NT2/D1 (cell line): ENCODE data around the gene XYLT1.

Source experiments
- DNase-seq: peaks from one replicate; pipeline ENCODE4 v3.0.0-alpha.2; 2011; ENCODE audit warnings: low read depth, low spot score
- H3K27me3 ChIP-seq: 2 replicates; pipeline ENCODE4 v1.6.0; 2011; ENCODE audit warnings: mild to moderate bottlenecking; ENCODE audit not compliant: insufficient read length, insufficient read depth
- H3K36me3 ChIP-seq: 2 replicates; pipeline ENCODE4 v1.6.1; 2011; ENCODE audit warnings: mild to moderate bottlenecking, low read length, mixed read lengths; ENCODE audit not compliant: insufficient read depth, insufficient read length
- H3K4me1 ChIP-seq: 2 replicates; pipeline ENCODE4 v1.5.1; 2011; ENCODE audit not compliant: insufficient read depth, insufficient read length
- H3K4me3 ChIP-seq: 2 replicates; pipeline ENCODE4 v1.5.1; 2011; ENCODE audit warnings: low read depth; ENCODE audit not compliant: insufficient read length
- H3K9ac ChIP-seq: 2 replicates; pipeline ENCODE4 v1.6.0; 2011; ENCODE audit warnings: low read depth; ENCODE audit not compliant: insufficient read length
- H3K9me3 ChIP-seq: 2 replicates; pipeline ENCODE4 v1.5.1; 2011; ENCODE audit warnings: mild to moderate bottlenecking, low read length; ENCODE audit not compliant: insufficient read depth
- SUZ12 ChIP-seq: IDR thresholded peaks from 2 replicates; pipeline ENCODE4 v1.6.1; 2011; ENCODE audit not compliant: insufficient read length, insufficient read depth; ENCODE audit errors: extremely low read depth
- YY1 ChIP-seq: IDR thresholded peaks from 2 replicates; pipeline ENCODE4 v1.6.1; 2011; ENCODE audit not compliant: insufficient read length, insufficient read depth
- ZNF274 ChIP-seq: IDR thresholded peaks from 2 replicates; pipeline ENCODE4 v1.6.1; 2011; ENCODE audit warnings: mild to moderate bottlenecking, low read depth, low read length

The XYLT1 gene

DNA sequence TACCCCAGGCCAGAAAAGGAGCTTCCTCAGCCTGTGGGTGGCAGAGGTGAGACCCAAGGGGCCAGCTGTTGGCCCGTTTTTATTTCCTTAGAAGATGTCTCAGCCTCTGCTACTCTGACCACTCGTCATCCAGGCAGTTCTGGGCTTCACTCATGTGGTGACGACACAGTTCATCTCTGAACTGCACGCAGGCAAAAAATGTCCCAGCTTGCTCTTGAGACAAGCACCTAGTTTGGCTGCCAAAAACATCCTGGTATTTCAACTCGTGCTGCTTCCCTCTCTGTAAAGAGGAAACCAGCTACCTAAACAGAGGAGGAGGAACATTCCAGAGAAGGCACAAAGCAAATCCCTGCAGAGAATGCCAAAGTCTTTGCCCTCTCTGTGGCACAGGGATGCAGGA lies 125.7 kb downstream of the XYLT1 start:
- DNase-seq = no peak
- Histone ChIP-seq H3K4me1 (peaks cover 3% of the 10 kb centered on the region), H3K9ac (no peak overlapping the region), H3K4me3 (no peak overlapping the region), H3K9me3 (no peaks in the 10 kb centered on the region), H3K36me3 (no peaks in the 10 kb centered on the region), H3K27me3 (no peaks in the 10 kb centered on the region)
- TF ChIP-seq YY1 = no peak

DNA sequence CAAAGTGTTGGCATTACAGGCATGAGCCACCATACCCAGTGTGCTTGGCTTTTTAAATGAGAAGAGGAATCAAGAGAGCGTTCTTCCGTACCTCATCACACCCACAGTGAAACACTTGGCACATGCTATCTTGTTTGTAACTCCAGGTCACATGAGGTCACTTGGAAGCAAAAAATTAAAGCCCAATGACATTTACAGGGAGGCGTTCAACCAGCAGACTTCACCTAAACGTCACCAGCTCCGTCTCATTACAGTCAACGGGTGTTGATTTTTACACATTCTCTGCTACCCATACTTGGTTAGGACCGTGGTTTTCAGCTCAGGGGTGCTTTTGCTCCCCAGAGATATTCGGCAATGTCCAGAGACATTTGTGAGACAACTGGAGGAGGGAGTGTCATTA lies 127.0 kb downstream of the XYLT1 start:
- DNase-seq = no peak
- Histone ChIP-seq H3K9me3 (no peaks in the 10 kb centered on the region), H3K4me1 (peaks cover 3% of the 10 kb centered on the region), H3K27me3 (no peaks in the 10 kb centered on the region), H3K9ac (no peak overlapping the region), H3K4me3 (no peak overlapping the region), H3K36me3 (no peaks in the 10 kb centered on the region)
- no peak for TF ChIP-seq YY1
- TF ChIP-seq ZNF274 = no peak
- TF ChIP-seq SUZ12 = no peak

DNA sequence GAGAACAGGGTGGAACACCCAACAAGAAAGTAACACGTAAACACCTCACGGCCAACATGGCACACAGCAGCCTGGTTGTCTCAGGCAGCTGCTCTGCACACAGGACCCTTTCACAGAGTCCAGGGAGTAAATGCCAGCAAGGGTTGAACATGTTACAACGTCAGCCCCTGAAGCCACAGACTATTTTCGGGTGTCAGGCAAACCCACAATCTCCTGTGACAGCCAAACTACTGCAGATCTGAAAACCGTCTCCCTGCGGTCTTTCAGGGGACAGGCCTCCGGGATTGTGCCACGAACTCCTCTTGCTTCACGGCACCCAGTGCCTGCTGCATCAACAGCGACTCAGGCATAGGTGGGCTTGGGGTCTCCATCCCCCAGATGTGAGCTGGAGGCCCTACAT lies 127.7 kb downstream of the XYLT1 start:
- H3K9me3 ChIP-seq = no peaks in the 10 kb centered on the region
- no peaks in the 10 kb centered on the region for H3K27me3 ChIP-seq
- DNase-seq = no peak
- H3K36me3 ChIP-seq = no peaks in the 10 kb centered on the region
- TF ChIP-seq SUZ12 (no peak), ZNF274 (no peak), YY1 (no peak)
- peaks cover 3% of the 10 kb centered on the region for H3K4me1 ChIP-seq
- no peak overlapping the region for H3K4me3 ChIP-seq
- no peak overlapping the region for H3K9ac ChIP-seq

- no peak for TF ChIP-seq YY1
- TF ChIP-seq ZNF274 = no peak
- no peak for TF ChIP-seq SUZ12
- Histone ChIP-seq H3K9me3 (no peaks in the 10 kb centered on the region), H3K9ac (no peak overlapping the region), H3K36me3 (no peaks in the 10 kb centered on the region), H3K27me3 (no peaks in the 10 kb centered on the region), H3K4me1 (peaks cover 3% of the 10 kb centered on the region), H3K4me3 (no peak overlapping the region)
- DNase-seq = no peak
Measured at GRCh38 chr16:17342031-17342430, 128.7 kb downstream of the XYLT1 start.

DNA sequence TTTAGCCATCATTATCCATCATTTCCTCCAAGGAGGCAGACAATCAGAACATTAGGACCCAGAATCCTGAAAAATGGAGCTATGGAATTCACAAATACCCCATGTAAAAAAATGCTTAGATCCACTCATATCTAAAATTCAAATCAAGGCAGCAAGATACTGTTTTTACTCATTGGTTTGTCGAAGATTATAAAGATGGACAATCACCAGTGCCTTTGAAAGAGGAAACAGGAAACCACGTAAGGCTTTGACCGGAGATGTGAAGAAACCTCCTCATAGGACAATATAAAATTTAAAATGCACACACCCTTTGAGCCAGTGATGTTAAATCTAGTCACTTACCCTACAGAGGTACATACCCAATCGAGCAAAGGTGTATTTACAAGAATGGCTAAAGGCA lies 130.0 kb downstream of the XYLT1 start:
- Histone ChIP-seq H3K36me3 (no peaks in the 10 kb centered on the region), H3K27me3 (no peaks in the 10 kb centered on the region), H3K9me3 (no peaks in the 10 kb centered on the region), H3K4me3 (no peak overlapping the region), H3K4me1 (peaks cover 3% of the 10 kb centered on the region), H3K9ac (no peak overlapping the region)
- no peak for DNase-seq
- TF ChIP-seq SUZ12 = no peak
- TF ChIP-seq YY1 = no peak
- TF ChIP-seq ZNF274 = no peak

DNA sequence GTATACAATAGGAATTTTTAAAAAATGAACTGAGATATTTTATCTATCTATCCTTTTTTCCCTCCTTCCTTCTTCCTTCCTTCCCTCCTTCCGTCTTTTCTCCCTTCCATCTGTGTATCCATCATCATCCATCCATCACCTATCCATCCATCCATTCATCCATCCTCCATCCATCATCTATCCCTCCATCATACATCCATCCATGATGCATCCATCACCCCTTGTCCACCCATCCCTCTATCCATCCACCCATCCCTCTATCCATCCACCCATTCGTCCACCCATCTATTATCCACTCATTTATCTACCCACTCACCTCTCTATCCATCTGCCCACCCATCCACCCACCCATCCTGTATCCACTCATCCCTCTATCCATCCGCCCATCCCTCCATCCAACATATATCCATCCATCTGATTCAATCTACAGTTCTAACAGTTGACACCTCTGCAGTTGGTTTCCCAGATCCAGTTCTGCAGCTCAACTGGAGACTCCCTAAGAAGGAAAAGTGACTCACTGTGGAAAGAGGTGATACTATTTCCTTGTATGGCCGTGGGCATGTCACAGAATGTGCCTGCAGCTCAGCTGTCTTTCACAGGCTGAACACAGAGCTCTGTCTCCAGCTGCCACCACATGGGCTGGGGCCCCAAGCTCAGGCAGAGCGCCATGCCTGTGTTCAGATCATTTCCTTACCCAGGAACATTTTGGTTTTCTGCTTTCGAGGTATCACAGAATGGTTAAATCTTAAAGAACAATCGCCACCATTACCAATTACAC lies 130.8 kb downstream of the XYLT1 start:
- Histone ChIP-seq H3K9ac (no peak overlapping the region), H3K9me3 (no peaks in the 10 kb centered on the region), H3K4me1 (no peaks in the 10 kb centered on the region), H3K4me3 (no peak overlapping the region), H3K36me3 (no peaks in the 10 kb centered on the region), H3K27me3 (no peaks in the 10 kb centered on the region)
- TF ChIP-seq YY1 (no peak), SUZ12 (no peak), ZNF274 (no peak)
- no peak for DNase-seq

GRCh38 chr16:17338244-17338643 lies 132.5 kb downstream of the XYLT1 start:
- no peaks in the 10 kb centered on the region for H3K27me3 ChIP-seq
- no peak overlapping the region for H3K9ac ChIP-seq
- no peaks in the 10 kb centered on the region for H3K36me3 ChIP-seq
- H3K9me3 ChIP-seq = no peaks in the 10 kb centered on the region
- no peaks in the 10 kb centered on the region for H3K4me1 ChIP-seq
- no peak for DNase-seq
- TF ChIP-seq YY1 = no peak
- TF ChIP-seq SUZ12 = no peak
- TF ChIP-seq ZNF274 = no peak
- H3K4me3 ChIP-seq = no peak overlapping the region

- Histone ChIP-seq H3K9me3 (no peaks in the 10 kb centered on the region), H3K27me3 (no peaks in the 10 kb centered on the region), H3K36me3 (no peaks in the 10 kb centered on the region), H3K9ac (no peak overlapping the region), H3K4me3 (no peak overlapping the region), H3K4me1 (no peaks in the 10 kb centered on the region)
- no peak for TF ChIP-seq YY1
- no peak for TF ChIP-seq ZNF274
- no peak for TF ChIP-seq SUZ12
- DNase-seq = no peak
Measured at GRCh38 chr16:17336530-17336900, 134.2 kb downstream of the XYLT1 start.
